K562 (cell line): ENCODE measurements around the gene LYPD3. TPM values are rescaled to one million over a fixed set of nuclear protein-coding genes. Genes with fewer than 3 reads are reported as not detected.

Source experiments
- BRD9 ChIP-seq: fragments of 450-650 bp; IDR thresholded peaks from 2 replicates; pipeline ENCODE4 v1.6.1; 2018; ENCODE audit warnings: low read depth; ENCODE audit not compliant: partially characterized antibody
- EHMT2 ChIP-seq: fragments of 450-650 bp; IDR thresholded peaks from 2 replicates; pipeline ENCODE4 v1.6.1; 2018; ENCODE audit warnings: antibody characterized with exemption
- FOXK2 ChIP-seq, 2 experiments: fragments of 450-650 bp; IDR thresholded peaks in 1 of 2; conservative IDR thresholded peaks in 1 of 2; 2 replicates each; pipeline ENCODE4 v1.6.1; 2016; ENCODE audit warnings: low read depth in 2 of 2, mild to moderate bottlenecking in 1 of 2
- JUN ChIP-seq, 2 experiments: sonication (generic) in 1 of 2; formaldehyde crosslinking in 1 of 2; IDR thresholded peaks; 2 replicates each; pipeline versions ENCODE4 v1.6.1 to v1.8.0; 2012 to 2022; ENCODE audit warnings: borderline replicate concordance in 2 of 2, mild to moderate bottlenecking in 2 of 2, improper control_type of control experiment in 1 of 2, low read depth in 1 of 2, low read length in 1 of 2, missing genetic modification reagents in 1 of 2
- MGA ChIP-seq: fragments of 450-650 bp; IDR thresholded peaks from 2 replicates; pipeline ENCODE4 v1.6.1; 2016; ENCODE audit warnings: mild to moderate bottlenecking, moderate library complexity
- POLR3A ChIP-seq: IDR thresholded peaks from 2 replicates; pipeline ENCODE4 v1.6.1; 2011; ENCODE audit warnings: borderline replicate concordance, mild to moderate bottlenecking, moderate library complexity; ENCODE audit not compliant: insufficient read length, insufficient read depth; ENCODE audit errors: extremely low read depth
- SP2 ChIP-seq: IDR thresholded peaks from 2 replicates; pipeline ENCODE4 v1.6.1; 2011; ENCODE audit warnings: mild to moderate bottlenecking, low read depth, low read length, moderate library complexity; ENCODE audit not compliant: poor library complexity, severe bottlenecking; ENCODE audit errors: extremely low read depth
- TSC22D4 ChIP-seq: fragments of 450-650 bp; IDR thresholded peaks from 2 replicates; pipeline ENCODE4 v1.6.1; 2016; ENCODE audit warnings: missing genetic modification characterization, missing biosample characterization, control low read depth
- polyA plus RNA-seq, 8 experiments: library from polyadenylated mRNA; depleted of rRNA in 4 of 8; stranded (reverse) in 5 of 8; unstranded in 3 of 8; fragments of >200 nt; fragmentation: Nextera tagmentation in 2 of 8; fragmentation: Illumina TruSeq in 1 of 8; extraction: Ambion mirVana in 2 of 8; extraction: Trizol in 1 of 8; gene quantifications; 2 replicates each; pipeline versions ENCODE4 v1.2.1 to v1.2.3, GENCODE V29; 2011 to 2014; ENCODE audit warnings: inconsistent platforms in 1 of 8, missing spikeins in 1 of 8
- total RNA-seq, 7 experiments: library from RNA; depleted of rRNA in 6 of 7; stranded (reverse); fragments of >200 nt in 6 of 7; fragmentation: Illumina TruSeq in 2 of 7; extraction: Trizol in 2 of 7; gene quantifications; 2 replicates each; pipeline versions ENCODE4 v1.2.1 to v1.2.3, GENCODE V29; 2011 to 2021; ENCODE audit warnings: low replicate concordance in 1 of 7
- TF ChIP-seq, protein P1 (sequence below): sonication (generic); formaldehyde crosslinking; IDR thresholded peaks from 2 replicates; pipeline ENCODE4 v1.8.0; 2022; ENCODE audit warnings: missing genetic modification reagents, mild to moderate bottlenecking, borderline replicate concordance
- TF ChIP-seq, protein P2 (sequence below): sonication (generic); formaldehyde crosslinking; IDR thresholded peaks from 2 replicates; pipeline ENCODE4 v1.8.1; 2022; ENCODE audit warnings: missing genetic modification reagents

Gene LYPD3
- total and polyA plus RNA-seq, 9 of the 15 experiments (the other 6 are each of a cell fraction or from before 2014, with no cell fraction given), result 0.04 to 0.33 (median 0.20) TPM; not detected in 1

GRCh38 chr19:43457809-43458208, 7.6 kb downstream of the LYPD3 start (continued):
- TF ChIP-seq, protein P1, sequence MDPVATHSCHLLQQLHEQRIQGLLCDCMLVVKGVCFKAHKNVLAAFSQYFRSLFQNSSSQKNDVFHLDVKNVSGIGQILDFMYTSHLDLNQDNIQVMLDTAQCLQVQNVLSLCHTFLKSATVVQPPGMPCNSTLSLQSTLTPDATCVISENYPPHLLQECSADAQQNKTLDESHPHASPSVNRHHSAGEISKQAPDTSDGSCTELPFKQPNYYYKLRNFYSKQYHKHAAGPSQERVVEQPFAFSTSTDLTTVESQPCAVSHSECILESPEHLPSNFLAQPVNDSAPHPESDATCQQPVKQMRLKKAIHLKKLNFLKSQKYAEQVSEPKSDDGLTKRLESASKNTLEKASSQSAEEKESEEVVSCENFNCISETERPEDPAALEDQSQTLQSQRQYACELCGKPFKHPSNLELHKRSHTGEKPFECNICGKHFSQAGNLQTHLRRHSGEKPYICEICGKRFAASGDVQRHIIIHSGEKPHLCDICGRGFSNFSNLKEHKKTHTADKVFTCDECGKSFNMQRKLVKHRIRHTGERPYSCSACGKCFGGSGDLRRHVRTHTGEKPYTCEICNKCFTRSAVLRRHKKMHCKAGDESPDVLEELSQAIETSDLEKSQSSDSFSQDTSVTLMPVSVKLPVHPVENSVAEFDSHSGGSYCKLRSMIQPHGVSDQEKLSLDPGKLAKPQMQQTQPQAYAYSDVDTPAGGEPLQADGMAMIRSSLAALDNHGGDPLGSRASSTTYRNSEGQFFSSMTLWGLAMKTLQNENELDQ, result no peak
- TF ChIP-seq POLR3A, result no peak
- TF ChIP-seq SP2, result no peak
- TF ChIP-seq JUN (IDR thresholded peaks at IDR 0.05; ENCODE audit: borderline replicate concordance, low read depth, low read length), result 0 out of 2 replicates have a peak, but pooled peaks have one; percentile 16
- TF ChIP-seq JUN (CRISPR knock-in tag; IDR thresholded peaks at IDR 0.05; ENCODE audit: borderline replicate concordance), result no peak
- peak; percentile 61; the same call in 1 of the 2 replicates for TF ChIP-seq EHMT2
- TF ChIP-seq BRD9, result no peak
- 0 out of 4 replicates have a peak, but pooled peaks of 1 of the 2 experiments have one; percentile 38 for TF ChIP-seq FOXK2 (conservative IDR thresholded peaks at IDR 0.05 in 1 of 2, IDR thresholded peaks at IDR 0.05 in 1 of 2; ENCODE audit: low read depth in 2 of 2)
- TF ChIP-seq MGA, result no peak
- TF ChIP-seq, protein P2, sequence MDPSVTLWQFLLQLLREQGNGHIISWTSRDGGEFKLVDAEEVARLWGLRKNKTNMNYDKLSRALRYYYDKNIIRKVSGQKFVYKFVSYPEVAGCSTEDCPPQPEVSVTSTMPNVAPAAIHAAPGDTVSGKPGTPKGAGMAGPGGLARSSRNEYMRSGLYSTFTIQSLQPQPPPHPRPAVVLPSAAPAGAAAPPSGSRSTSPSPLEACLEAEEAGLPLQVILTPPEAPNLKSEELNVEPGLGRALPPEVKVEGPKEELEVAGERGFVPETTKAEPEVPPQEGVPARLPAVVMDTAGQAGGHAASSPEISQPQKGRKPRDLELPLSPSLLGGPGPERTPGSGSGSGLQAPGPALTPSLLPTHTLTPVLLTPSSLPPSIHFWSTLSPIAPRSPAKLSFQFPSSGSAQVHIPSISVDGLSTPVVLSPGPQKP, result no peak
- TF ChIP-seq TSC22D4, result no peak
